ENCODE data around the gene C16orf82. TPM values are rescaled to one million over a fixed set of nuclear protein-coding genes. Genes with fewer than 3 reads are reported as not detected.

Gene C16orf82
- polyA plus RNA-seq, 1 of the 3 experiments (the other 2 are of a cell fraction) = not detected

GRCh38 chr16:27112093-27112811 is 45.5 kb downstream of the C16orf82 start:
- H3K9ac ChIP-seq = no peak overlapping the region
- CTCF ChIA-PET = interaction anchor here (0.8 to 1.3 kb wide), 3 partner anchors 40 to 256 kb away, joined by 3 to 6 read pairs (median 5); no protein-coding TSS in a partner anchor

More at GRCh38 chr16:27112093-27112811, 45.5 kb downstream of the C16orf82 start:
- POLR2A ChIA-PET = no interaction called here
- Histone ChIP-seq H3K9me3 (no peaks in the 10 kb centered on the region), H3K27ac (ENCODE audit: low read depth in 2 of 2, low read length in 1 of 2) (no peak overlapping the region), H3K4me1 (ENCODE audit: control insufficient read depth in 1 of 2, insufficient read depth in 2 of 2, low read depth in 1 of 2, low read length in 1 of 2) (peaks cover 0 to 7% of the 10 kb centered on the region in 2 experiments; a peak in 1 of 4 replicates), H3K36me3 (replicated peaks in 1 of 2; ENCODE audit: control insufficient read depth in 1 of 2, insufficient read depth in 2 of 2, low read length in 1 of 2) (no peaks in the 10 kb centered on the region), H4K20me1 (ENCODE audit: insufficient read depth) (no peaks in the 10 kb centered on the region), H3F3A (replicated peaks; ENCODE audit: insufficient read depth) (no peaks in the 10 kb centered on the region), H3K4me3 (ENCODE audit: low read depth in 2 of 2, low read length in 1 of 2) (no peak overlapping the region), H3K4me2 (no peak overlapping the region), H2AFZ (ENCODE audit: low read depth) (no peak overlapping the region), H3K79me2 (ENCODE audit: insufficient read depth) (no peaks in the 10 kb centered on the region), H3K9me2 (no peaks in the 10 kb centered on the region), H3K27me3 (ENCODE audit: insufficient read depth) (no peaks in the 10 kb centered on the region)
- 60% methylated on average over 4 of the region's 4 CpGs for WGBS (ENCODE audit: low lambda C conversion rate)
- TF ChIP-seq RAD21 (IDR thresholded peaks at IDR 0.05; ENCODE audit: low read length) (no peak), NFIC (IDR thresholded peaks at IDR 0.05; ENCODE audit: borderline replicate concordance) (no peak), TEAD4 (IDR thresholded peaks at IDR 0.05; ENCODE audit: borderline replicate concordance, insufficient read depth) (no peak), RCOR1 (IDR thresholded peaks at IDR 0.05; ENCODE audit: low read length) (no peak), SMC3 (IDR thresholded peaks at IDR 0.05; ENCODE audit: low read depth, low read length) (no peak), CHD2 (IDR thresholded peaks at IDR 0.05; ENCODE audit: low read length, partially characterized antibody) (no peak), MEF2A (IDR thresholded peaks at IDR 0.05; ENCODE audit: borderline replicate concordance, low read depth) (no peak), USF2 (IDR thresholded peaks at IDR 0.05; ENCODE audit: borderline replicate concordance, low read depth, low read length) (no peak), PBX3 (IDR thresholded peaks at IDR 0.05) (no peak), YY1 (IDR thresholded peaks at IDR 0.05; ENCODE audit: low read depth) (no peak), ZBTB33 (IDR thresholded peaks at IDR 0.05; ENCODE audit: borderline replicate concordance, low read depth) (no peak), FOXJ3 (CRISPR knock-in tag; IDR thresholded peaks at IDR 0.05) (no peak), MXI1 (IDR thresholded peaks at IDR 0.05; ENCODE audit: low read depth, low read length) (no peak), FOSL2 (IDR thresholded peaks at IDR 0.05; ENCODE audit: borderline replicate concordance, low read depth) (no peak), MAX (IDR thresholded peaks at IDR 0.05; ENCODE audit: low read depth) (no peak), TAF1 (IDR thresholded peaks at IDR 0.05; ENCODE audit: borderline replicate concordance, low read depth, low read length) (no peak)
- DNase-seq = no peak
